C4-2B (cell line): ENCODE measurements around the gene WTAP.

Source experiments
- CTCF ChIP-seq: fragments of 450-650 bp; conservative IDR thresholded peaks from 2 replicates; pipeline ENCODE4 v1.5.1; 2017; ENCODE audit warnings: mild to moderate bottlenecking
- ZFX ChIP-seq: fragments of 450-650 bp; IDR thresholded peaks from 2 replicates; pipeline ENCODE4 v1.6.1; 2017

DNA sequence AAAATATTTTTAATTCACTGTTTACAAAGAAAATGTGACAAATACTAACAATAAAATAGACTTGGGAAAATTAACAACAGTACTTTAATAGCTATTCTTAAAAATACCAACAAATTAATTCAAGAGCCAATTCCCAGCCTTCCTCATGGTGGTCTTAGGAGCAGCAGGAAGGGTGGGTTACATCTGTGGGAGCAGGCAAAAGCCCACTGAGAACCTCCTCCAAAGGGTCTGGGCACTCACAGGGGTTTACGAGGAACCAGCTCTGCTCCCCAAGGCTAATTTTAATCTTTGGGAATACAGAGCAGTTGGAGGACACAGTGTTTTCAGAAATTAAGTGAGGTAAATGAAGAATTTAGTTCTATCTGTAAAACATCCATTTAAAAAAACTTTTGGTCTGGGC is 44.5 kb upstream of the WTAP start:
- TF ChIP-seq CTCF (no peak), ZFX (no peak)
